GM12875 (cell line): ENCODE results near the gene RIC3.

Source experiments
- H3K4me3 ChIP-seq: one replicate; pipeline ENCODE4 v1.5.1; 2011; ENCODE audit warnings: low read depth, low read length, control low read depth
- CTCF ChIP-seq: IDR thresholded peaks from 2 replicates; pipeline ENCODE4 v1.5.1; 2011; ENCODE audit warnings: low read depth, mild to moderate bottlenecking, control low read depth, inconsistent platforms, low read length, moderate library complexity, borderline replicate concordance; ENCODE audit not compliant: insufficient read depth

Gene RIC3

DNA sequence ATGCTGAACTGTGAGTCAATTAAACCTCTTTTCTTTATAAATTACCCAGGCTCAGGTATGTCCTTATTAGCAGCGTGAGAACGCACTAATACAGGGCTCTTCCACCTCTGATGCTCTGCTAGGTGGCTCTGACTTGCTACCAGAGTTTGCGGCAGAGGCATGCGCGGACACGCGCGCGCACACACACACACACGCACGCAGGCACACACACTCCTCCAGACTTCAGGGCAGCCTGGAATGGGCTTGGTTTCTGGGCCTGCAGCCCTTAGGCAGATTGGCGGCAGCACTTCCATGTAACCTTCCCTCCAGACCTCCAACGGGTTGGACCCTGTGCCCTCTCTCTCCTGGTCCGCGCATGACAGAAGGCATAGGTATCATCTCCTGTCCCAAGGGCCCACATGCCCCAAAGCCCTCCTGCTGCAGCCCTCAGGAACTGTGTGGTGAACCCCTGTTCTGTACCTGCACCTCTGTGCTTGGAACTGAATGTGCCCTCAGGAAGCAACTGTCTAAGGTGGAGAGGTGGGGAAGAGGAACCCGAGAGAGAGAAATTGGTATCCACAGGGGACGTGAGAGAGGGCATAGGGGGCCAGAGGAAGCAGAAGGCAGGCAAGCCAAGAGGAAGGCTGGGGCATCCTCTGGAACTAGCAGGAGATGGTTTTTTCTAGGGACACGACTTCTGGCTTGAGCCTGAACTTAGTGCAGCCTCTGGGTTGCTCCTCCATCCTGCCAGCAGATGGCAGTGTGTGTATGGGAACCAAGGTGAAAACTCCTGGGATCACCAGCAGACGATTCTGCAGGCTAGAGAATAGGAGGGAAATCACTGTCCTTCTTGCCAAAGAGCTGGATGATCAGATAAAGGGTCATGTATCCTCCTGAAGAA, 23.4 kb upstream of the RIC3 start:
- no peak overlapping the region for H3K4me3 ChIP-seq
- peak; percentile 94 for TF ChIP-seq CTCF

GRCh38 chr11:8190431-8190830, 21.6 kb upstream of the RIC3 start:
- H3K4me3 ChIP-seq: no peak overlapping the region
- no peak for TF ChIP-seq CTCF

GRCh38 chr11:8186429-8186828, 17.6 kb upstream of the RIC3 start:
- no peak for TF ChIP-seq CTCF
- H3K4me3 ChIP-seq: no peak overlapping the region

DNA sequence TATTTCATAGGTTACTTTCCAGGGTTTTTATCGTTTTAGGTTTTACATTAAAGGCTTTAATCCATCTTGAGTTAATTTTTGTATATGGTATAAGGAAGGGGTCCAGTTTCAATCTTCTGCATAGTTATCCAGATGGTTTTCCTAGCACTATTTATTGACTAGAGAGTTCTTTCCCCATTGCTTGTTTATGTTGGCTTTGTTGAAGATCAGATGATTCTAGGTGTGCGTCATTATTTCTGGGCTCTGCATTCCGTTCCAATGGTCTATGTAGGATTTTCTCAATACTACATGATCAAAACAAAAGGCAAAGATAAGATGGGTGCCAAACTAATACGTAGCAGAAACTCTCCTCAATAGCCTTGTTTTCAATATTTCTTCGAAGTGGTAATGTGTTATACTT, 14.3 kb upstream of the RIC3 start:
- H3K4me3 ChIP-seq: no peak overlapping the region
- TF ChIP-seq CTCF: no peak

- H3K4me3 ChIP-seq: no peak overlapping the region
- TF ChIP-seq CTCF: no peak
These were observed 11.6 kb upstream of the RIC3 start for GRCh38 chr11:8180469-8180868.

GRCh38 chr11:8178297-8178696, 9.5 kb upstream of the RIC3 start:
- TF ChIP-seq CTCF: no peak
- no peak overlapping the region for H3K4me3 ChIP-seq

- TF ChIP-seq CTCF: no peak
- no peak overlapping the region for H3K4me3 ChIP-seq
These were observed 8.3 kb upstream of the RIC3 start for GRCh38 chr11:8177136-8177535.
